Keratinocyte (primary cell): Measurements from ENCODE around the gene SOX10. TPM values are rescaled to one million over a fixed set of nuclear protein-coding genes. Genes with fewer than 3 reads are reported as not detected.

ENCODE experiments used
- DNase-seq: peaks from one replicate; pipeline ENCODE4 v3.0.0-alpha.2; 2011; ENCODE audit warnings: low read depth, missing footprints, low spot score
- FAIRE-seq: peaks from 2 replicates; lab custom pipeline; 2011; peaks lifted over from hg19 to GRCh38; lab: Jason Lieb, UNC
- H2AFZ ChIP-seq: 2 replicates; pipeline ENCODE4 v1.6.0; 2012; ENCODE audit warnings: low read length, control low read depth, inconsistent platforms; ENCODE audit not compliant: control insufficient read depth
- H3K27ac ChIP-seq: 2 replicates; pipeline ENCODE4 v1.5.1; 2011; ENCODE audit warnings: low read length; ENCODE audit not compliant: control insufficient read depth, insufficient read depth
- H3K27me3 ChIP-seq: 3 replicates; pipeline ENCODE4 v1.6.0; 2011; ENCODE audit warnings: low read length; ENCODE audit not compliant: control insufficient read depth, insufficient read depth; ENCODE audit errors: extremely low read depth
- H3K36me3 ChIP-seq, 2 experiments: 2 replicates in 1 of 2; 3 replicates in 1 of 2; pipeline ENCODE4 v1.5.1; 2011; ENCODE audit warnings: low read length in 2 of 2, mild to moderate bottlenecking in 1 of 2; ENCODE audit not compliant: control insufficient read depth in 2 of 2, insufficient read depth in 2 of 2; ENCODE audit errors: extremely low read depth in 1 of 2
- H3K4me1 ChIP-seq: 3 replicates; pipeline ENCODE4 v1.5.1; 2011; ENCODE audit warnings: low read length; ENCODE audit not compliant: control insufficient read depth, insufficient read depth; ENCODE audit errors: extremely low read depth
- H3K4me2 ChIP-seq: 3 replicates; pipeline ENCODE4 v1.6.0; 2011; ENCODE audit warnings: low read depth, low read length; ENCODE audit not compliant: control insufficient read depth, insufficient read depth; ENCODE audit errors: extremely low read depth
- H3K4me3 ChIP-seq, 3 experiments: fragments of 200-600 bp in 1 of 3; sonication (generic) in 1 of 3; 2 replicates in 2 of 3; 3 replicates in 1 of 3; pipeline ENCODE4 v1.5.1; 2011 to 2016; ENCODE audit warnings: low read length in 3 of 3, mild to moderate bottlenecking in 3 of 3, control low read depth in 2 of 3, inconsistent platforms in 1 of 3, low read depth in 1 of 3, mixed read lengths in 1 of 3, mixed run types in 1 of 3, moderate library complexity in 1 of 3; ENCODE audit not compliant: control insufficient read depth in 2 of 3, insufficient read depth in 2 of 3; ENCODE audit errors: extremely low read depth in 1 of 3
- H3K79me2 ChIP-seq: 2 replicates; pipeline ENCODE4 v1.6.0; 2012; ENCODE audit warnings: low read length; ENCODE audit not compliant: control insufficient read depth, insufficient read depth
- H3K9ac ChIP-seq: 3 replicates; pipeline ENCODE4 v1.6.0; 2011; ENCODE audit warnings: low read length; ENCODE audit not compliant: control insufficient read depth, insufficient read depth; ENCODE audit errors: extremely low read depth
- H3K9me1 ChIP-seq: 3 replicates; pipeline ENCODE4 v1.6.0; 2011; ENCODE audit warnings: low read length; ENCODE audit not compliant: control insufficient read depth, insufficient read depth; ENCODE audit errors: extremely low read depth
- H3K9me3 ChIP-seq: 2 replicates; pipeline ENCODE4 v1.5.1; 2012; ENCODE audit warnings: low read depth, low read length; ENCODE audit not compliant: control insufficient read depth
- H4K20me1 ChIP-seq: 3 replicates; pipeline ENCODE4 v1.6.0; 2011; ENCODE audit warnings: low read length; ENCODE audit not compliant: control insufficient read depth, insufficient read depth; ENCODE audit errors: extremely low read depth
- EZH2 ChIP-seq: IDR thresholded peaks from one replicate; pipeline ENCODE4 v1.6.1; 2012; ENCODE audit warnings: inconsistent platforms, mild to moderate bottlenecking, low read length, moderate library complexity
- dilution Hi-C: fragments of 300-500 bp; cut with MboI; formaldehyde crosslinking; loops from one replicate; pipeline ENCODE4 v1.7.0; 2020; ENCODE audit warnings: low sequenced_read_pairs; ENCODE audit not compliant: extremely low pct_ligation_motif_present
- polyA plus RNA-seq, 5 experiments: library from polyadenylated mRNA; depleted of rRNA in 3 of 5; stranded (reverse) in 3 of 5; stranded (forward) in 1 of 5; unstranded in 1 of 5; fragments of >200 nt; gene quantifications; 1 replicate in 1 of 5; 2 replicates in 3 of 5; 3 replicates in 1 of 5; pipeline versions ENCODE4 v1.2.1 to v1.2.3, GENCODE V29; 2011 to 2012; ENCODE audit warnings: missing spikeins in 2 of 5, low read depth in 1 of 5, low replicate concordance in 1 of 5
- TF ChIP-seq, protein P1 (sequence below), 3 experiments: IDR thresholded peaks in 1 of 3; conservative IDR thresholded peaks in 1 of 3; optimal IDR thresholded peaks in 1 of 3; 2 replicates in 2 of 3; 3 replicates in 1 of 3; pipeline versions ENCODE3 to v1.5.1; 2011; ENCODE audit warnings: low read length in 3 of 3, mild to moderate bottlenecking in 3 of 3, moderate library complexity in 2 of 3, control low read depth in 1 of 3, inconsistent platforms in 1 of 3; ENCODE audit not compliant: insufficient read depth in 2 of 3; ENCODE audit errors: extremely low read depth in 1 of 3

SOX10 gene
- polyA plus RNA-seq, 1 donor (not counting 4 experiments of a cell fraction or from before 2014, with no cell fraction given), result not detected

DNA sequence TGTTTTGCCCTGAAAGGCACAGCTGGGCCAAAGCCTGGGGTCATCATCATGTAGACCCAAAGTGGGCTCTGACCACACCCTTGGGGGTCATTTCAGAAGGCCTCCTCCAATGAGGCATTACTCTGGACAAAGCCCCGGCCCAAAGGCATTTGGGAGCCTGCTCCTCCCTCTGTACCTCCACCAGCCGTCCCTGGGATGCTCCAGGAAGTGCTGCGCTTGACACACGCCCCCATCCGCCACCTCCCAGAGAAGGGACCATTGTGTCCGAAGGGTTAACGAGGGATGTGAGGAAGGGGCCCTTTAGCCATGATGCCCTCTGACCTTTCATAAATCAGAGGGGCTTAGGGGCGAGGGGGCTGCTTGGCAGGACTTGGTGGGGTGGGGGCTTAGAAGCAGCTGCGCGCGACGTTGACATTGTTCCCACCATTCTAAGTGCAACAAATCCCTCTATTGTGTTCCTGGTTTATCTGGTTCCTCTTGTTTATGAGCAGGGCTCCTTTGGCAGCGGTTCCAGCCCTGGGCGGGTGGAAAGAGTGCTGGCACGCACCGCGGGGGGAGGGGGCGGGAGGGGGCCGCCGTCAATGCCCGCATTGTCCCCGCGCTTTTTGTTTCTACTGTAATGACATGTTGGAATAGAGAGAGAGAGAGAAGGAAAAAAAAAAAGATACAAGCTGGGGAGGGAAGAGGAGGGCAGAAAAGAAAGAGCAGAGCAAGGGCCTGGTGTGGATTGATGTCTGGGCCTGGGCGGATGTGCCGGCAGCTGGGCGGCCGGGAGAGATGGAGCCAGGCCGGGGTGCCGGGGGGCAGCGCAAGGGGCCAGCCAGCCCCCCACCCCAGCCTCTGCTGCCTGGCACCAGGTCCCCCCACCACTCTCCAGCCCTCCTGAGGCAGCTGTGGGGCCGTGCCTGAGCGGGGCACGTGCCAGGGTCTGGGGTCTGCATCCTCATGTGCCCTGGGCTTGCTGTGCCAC, 32.1 kb upstream of the SOX10 start:
- Histone ChIP-seq H3K4me2 (peak overlapping the region; percentile 27), H3K27ac (no peak overlapping the region), H3K9me1 (no peaks in the 10 kb centered on the region), H3K36me3 (no peaks in the 10 kb centered on the region), H3K9me3 (no peaks in the 10 kb centered on the region), H3K4me3 (no peak overlapping the region), H2AFZ (peak overlapping the region; percentile 70), H4K20me1 (no peaks in the 10 kb centered on the region), H3K27me3 (no peaks in the 10 kb centered on the region), H3K79me2 (no peaks in the 10 kb centered on the region), H3K4me1 (peaks cover 9% of the 10 kb centered on the region), H3K9ac (no peak overlapping the region)
- dilution Hi-C loops, result no loop called here
- TF ChIP-seq EZH2, result no peak
- TF ChIP-seq, protein P1, sequence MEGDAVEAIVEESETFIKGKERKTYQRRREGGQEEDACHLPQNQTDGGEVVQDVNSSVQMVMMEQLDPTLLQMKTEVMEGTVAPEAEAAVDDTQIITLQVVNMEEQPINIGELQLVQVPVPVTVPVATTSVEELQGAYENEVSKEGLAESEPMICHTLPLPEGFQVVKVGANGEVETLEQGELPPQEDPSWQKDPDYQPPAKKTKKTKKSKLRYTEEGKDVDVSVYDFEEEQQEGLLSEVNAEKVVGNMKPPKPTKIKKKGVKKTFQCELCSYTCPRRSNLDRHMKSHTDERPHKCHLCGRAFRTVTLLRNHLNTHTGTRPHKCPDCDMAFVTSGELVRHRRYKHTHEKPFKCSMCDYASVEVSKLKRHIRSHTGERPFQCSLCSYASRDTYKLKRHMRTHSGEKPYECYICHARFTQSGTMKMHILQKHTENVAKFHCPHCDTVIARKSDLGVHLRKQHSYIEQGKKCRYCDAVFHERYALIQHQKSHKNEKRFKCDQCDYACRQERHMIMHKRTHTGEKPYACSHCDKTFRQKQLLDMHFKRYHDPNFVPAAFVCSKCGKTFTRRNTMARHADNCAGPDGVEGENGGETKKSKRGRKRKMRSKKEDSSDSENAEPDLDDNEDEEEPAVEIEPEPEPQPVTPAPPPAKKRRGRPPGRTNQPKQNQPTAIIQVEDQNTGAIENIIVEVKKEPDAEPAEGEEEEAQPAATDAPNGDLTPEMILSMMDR (optimal IDR thresholded peaks at IDR 0.05 in 1 of 3, IDR thresholded peaks at IDR 0.05 in 1 of 3, conservative IDR thresholded peaks at IDR 0.05 in 1 of 3; ENCODE audit: extremely low read depth in 1 of 3, insufficient read depth in 2 of 3, low read length in 3 of 3), result no peak
- DNase-seq (no peak), FAIRE-seq (no peak)

DNA sequence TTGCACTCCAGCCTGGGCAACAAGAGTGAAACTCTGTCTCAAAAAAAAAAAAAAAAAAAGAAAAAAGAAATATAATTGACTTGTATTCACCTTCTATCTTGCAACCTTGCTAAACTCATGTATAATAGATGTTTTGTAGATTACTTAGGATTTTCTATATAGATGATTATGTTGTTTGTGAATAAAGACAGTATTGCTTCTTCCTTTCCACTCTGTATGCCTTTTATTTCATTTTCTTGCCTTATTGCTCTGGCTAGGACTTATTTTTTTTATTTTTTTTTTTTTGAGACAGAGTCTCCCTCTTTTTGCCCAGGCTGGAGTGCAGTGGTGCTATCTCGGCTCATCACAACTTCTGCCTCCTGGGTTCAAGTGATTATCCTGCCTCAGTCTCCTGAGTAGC, 29.7 kb upstream of the SOX10 start:
- DNase-seq (no peak), FAIRE-seq (no peak)
- Histone ChIP-seq H3K9me1 (no peaks in the 10 kb centered on the region), H3K27me3 (no peaks in the 10 kb centered on the region), H4K20me1 (no peaks in the 10 kb centered on the region), H3K36me3 (no peaks in the 10 kb centered on the region), H3K4me2 (no peak overlapping the region), H3K9me3 (no peaks in the 10 kb centered on the region), H3K4me1 (peaks cover 9% of the 10 kb centered on the region), H3K4me3 (no peak overlapping the region), H3K27ac (no peak overlapping the region), H3K9ac (no peak overlapping the region), H2AFZ (no peak overlapping the region), H3K79me2 (no peaks in the 10 kb centered on the region)
- dilution Hi-C loops, result no loop called here
- TF ChIP-seq, protein P1 (optimal IDR thresholded peaks at IDR 0.05 in 1 of 3, IDR thresholded peaks at IDR 0.05 in 1 of 3, conservative IDR thresholded peaks at IDR 0.05 in 1 of 3; ENCODE audit: extremely low read depth in 1 of 3, insufficient read depth in 2 of 3, low read length in 3 of 3), result no peak
- TF ChIP-seq EZH2, result no peak
